SK-N-SH (cell line): ENCODE measurements around the gene E2F4. TPM values are rescaled to one million over a fixed set of nuclear protein-coding genes. Genes with fewer than 3 reads are reported as not detected.

Experiments
- CTCF ChIA-PET: fragments of 300-600, 350-600 bp; formaldehyde crosslinking; extraction: SDS; loops from one replicate; lab custom pipeline; 2021; lab: Yijun Ruan, JAX
- POLR2A ChIA-PET: fragments of 350-600 bp; sonication (Branson Sonifier 250); formaldehyde crosslinking; extraction: SDS; loops from one replicate; lab custom pipeline; 2020; ENCODE audit warnings: antibody characterized with exemption, inconsistent platforms; lab: Yijun Ruan, JAX
- DNase-seq: peaks from one replicate; pipeline ENCODE4 v3.0.0; 2012
- H2AFZ ChIP-seq: fragments of 200-600 bp; sonication (generic); 2 replicates; pipeline ENCODE4 v1.8.1; 2016; ENCODE audit warnings: antibody characterized with exemption, mild to moderate bottlenecking, low read depth
- H3F3A ChIP-seq: fragments of 200-600 bp; sonication (generic); replicated peaks from 2 replicates; pipeline ENCODE3; 2016; ENCODE audit warnings: antibody characterized with exemption, mild to moderate bottlenecking; ENCODE audit not compliant: insufficient read depth
- H3K27ac ChIP-seq, 2 experiments: fragments of 200-500 bp in 1 of 2; fragments of 200-600 bp in 1 of 2; sonication (Bioruptor generic) in 1 of 2; sonication (generic), shearing (Covaris generic) in 1 of 2; 2 replicates each; pipeline versions ENCODE4 v1.5.1 to v1.6.1; 2014 to 2016; ENCODE audit warnings: low read depth in 2 of 2, inconsistent platforms in 1 of 2, low read length in 1 of 2, mild to moderate bottlenecking in 1 of 2, mixed read lengths in 1 of 2
- H3K27me3 ChIP-seq: fragments of 200-600 bp; sonication (generic), shearing (Covaris generic); 2 replicates; pipeline ENCODE4 v1.6.1; 2016; ENCODE audit warnings: mixed run types; ENCODE audit not compliant: insufficient read depth
- H3K36me3 ChIP-seq, 2 experiments: fragments of 200-500 bp in 1 of 2; fragments of 200-600 bp in 1 of 2; sonication (Bioruptor generic) in 1 of 2; sonication (generic) in 1 of 2; replicated peaks in 1 of 2; 2 replicates each; pipeline versions ENCODE3 to v1.5.1; 2014 to 2016; ENCODE audit warnings: low read length in 1 of 2, mild to moderate bottlenecking in 1 of 2; ENCODE audit not compliant: insufficient read depth in 2 of 2, control insufficient read depth in 1 of 2
- H3K4me1 ChIP-seq, 2 experiments: fragments of 200-500 bp in 1 of 2; fragments of 200-600 bp in 1 of 2; sonication (Bioruptor generic) in 1 of 2; sonication (generic), shearing (Covaris generic) in 1 of 2; 2 replicates each; pipeline versions ENCODE4 v1.5.1 to v1.6.1; 2014 to 2016; ENCODE audit warnings: low read depth in 1 of 2, low read length in 1 of 2, mixed run types in 1 of 2; ENCODE audit not compliant: insufficient read depth in 2 of 2, control insufficient read depth in 1 of 2
- H3K4me2 ChIP-seq: fragments of 200-600 bp; sonication (generic), shearing (Covaris generic); 2 replicates; pipeline ENCODE4 v1.6.1; 2017; ENCODE audit warnings: mixed run types
- H3K4me3 ChIP-seq, 2 experiments: fragments of 200-500 bp in 1 of 2; fragments of 200-600 bp in 1 of 2; sonication (Bioruptor generic) in 1 of 2; sonication (generic), shearing (Covaris generic) in 1 of 2; 2 replicates each; pipeline versions ENCODE4 v1.5.1 to v1.8.1; 2014 to 2016; ENCODE audit warnings: low read depth in 2 of 2, inconsistent platforms in 1 of 2, low read length in 1 of 2, mild to moderate bottlenecking in 1 of 2, mixed read lengths in 1 of 2, moderate library complexity in 1 of 2
- H3K79me2 ChIP-seq: fragments of 200-600 bp; sonication (generic); 2 replicates; pipeline ENCODE4 v1.8.1; 2017; ENCODE audit warnings: mild to moderate bottlenecking; ENCODE audit not compliant: insufficient read depth
- H3K9ac ChIP-seq: fragments of 200-600 bp; sonication (generic); 2 replicates; pipeline ENCODE4 v1.6.1; 2017; ENCODE audit warnings: mixed run types
- H3K9me2 ChIP-seq: fragments of 200-600 bp; sonication (generic); 2 replicates; pipeline ENCODE4 v1.6.1; 2017; ENCODE audit warnings: mixed run types
- H3K9me3 ChIP-seq: fragments of 200-600 bp; sonication (generic); 2 replicates; pipeline ENCODE4 v1.6.1; 2017; ENCODE audit warnings: mixed run types, mild to moderate bottlenecking, moderate library complexity
- H4K20me1 ChIP-seq: fragments of 200-600 bp; sonication (generic); 2 replicates; pipeline ENCODE4 v1.6.1; 2017; ENCODE audit warnings: mild to moderate bottlenecking, mixed run types; ENCODE audit not compliant: insufficient read depth
- EZH2phosphoT487 ChIP-seq: fragments of 200-600 bp; sonication (generic); IDR thresholded peaks from 2 replicates; pipeline ENCODE4 v1.6.1; 2017; ENCODE audit warnings: low read depth, mixed run types, mild to moderate bottlenecking, antibody characterized with exemption, moderate library complexity, borderline replicate concordance
- FOXJ3 ChIP-seq: sonication (generic); formaldehyde crosslinking; IDR thresholded peaks from 2 replicates; pipeline ENCODE4 v1.5.1; 2020; ENCODE audit warnings: mild to moderate bottlenecking, missing genetic modification reagents
- FOXM1 ChIP-seq: IDR thresholded peaks from 2 replicates; pipeline ENCODE4 v1.4.0; 2012; ENCODE audit warnings: low read depth, mild to moderate bottlenecking
- GABPA ChIP-seq: IDR thresholded peaks from 2 replicates; pipeline ENCODE4 v1.4.0; 2012; ENCODE audit warnings: low read depth, mild to moderate bottlenecking
- GATA2 ChIP-seq: sonication (generic); formaldehyde crosslinking; IDR thresholded peaks from 2 replicates; pipeline ENCODE4 v1.5.0; 2020; ENCODE audit warnings: mild to moderate bottlenecking, missing genetic modification reagents
- MEF2A ChIP-seq: IDR thresholded peaks from 2 replicates; pipeline ENCODE4 v1.4.0; 2012; ENCODE audit warnings: low read depth, borderline replicate concordance
- NFIC ChIP-seq: IDR thresholded peaks from 2 replicates; pipeline ENCODE4 v1.4.0; 2012; ENCODE audit warnings: borderline replicate concordance
- NRF1 ChIP-seq: IDR thresholded peaks from 2 replicates; pipeline ENCODE4 v1.6.1; 2012; ENCODE audit warnings: low read depth, mild to moderate bottlenecking, low read length
- RCOR1 ChIP-seq: fragments of 150-350 bp; IDR thresholded peaks from 2 replicates; pipeline ENCODE4 v1.6.1; 2017; ENCODE audit warnings: antibody characterized with exemption, low read length
- RXRA ChIP-seq: IDR thresholded peaks from 2 replicates; pipeline ENCODE4 v1.4.0; 2012; ENCODE audit warnings: low read depth, mild to moderate bottlenecking, borderline replicate concordance
- SIN3A ChIP-seq: IDR thresholded peaks from 2 replicates; pipeline ENCODE4 v1.6.1; 2012; ENCODE audit warnings: low read depth, mild to moderate bottlenecking, low read length, moderate library complexity, borderline replicate concordance
- TAF1 ChIP-seq: IDR thresholded peaks from 2 replicates; pipeline ENCODE4 v1.6.1; 2012; ENCODE audit warnings: low read depth, mild to moderate bottlenecking, low read length, moderate library complexity, borderline replicate concordance
- TCF12 ChIP-seq: IDR thresholded peaks from 2 replicates; pipeline ENCODE4 v1.4.0; 2012
- TEAD4 ChIP-seq: IDR thresholded peaks from 2 replicates; pipeline ENCODE4 v1.4.0; 2012; ENCODE audit warnings: mild to moderate bottlenecking, borderline replicate concordance; ENCODE audit not compliant: insufficient read depth
- WGBS: methylation state at CpG from one replicate; pipeline ENCODE4 v1.1.6; 2017; ENCODE audit warnings: low lambda C conversion rate; 5-methylcytosine and 5-hydroxymethylcytosine counted together
- polyA plus RNA-seq, 3 experiments: library from polyadenylated mRNA; depleted of rRNA; stranded (reverse); fragments of >200 nt; gene quantifications; 2 replicates each; pipeline ENCODE4 v1.2.3, GENCODE V29; 2012
- TF ChIP-seq, protein P1 (sequence below): fragments of 200-600 bp; sonication (generic); IDR thresholded peaks from 2 replicates; pipeline ENCODE4 v1.6.1; 2017; ENCODE audit warnings: antibody characterized with exemption, mild to moderate bottlenecking, moderate library complexity
- TF ChIP-seq, protein P2 (sequence below): IDR thresholded peaks from 2 replicates; pipeline ENCODE4 v1.6.1; 2012; ENCODE audit warnings: mild to moderate bottlenecking, low read depth, low read length, moderate library complexity
- TF ChIP-seq, protein P3 (sequence below): fragments of 150-350 bp; IDR thresholded peaks from 2 replicates; pipeline ENCODE4 v1.6.1; 2017; ENCODE audit warnings: antibody characterized with exemption, low read length, low read depth, borderline replicate concordance
- TF ChIP-seq, protein P4 (sequence below): IDR thresholded peaks from 2 replicates; pipeline ENCODE4 v1.4.0; 2012; ENCODE audit warnings: low read depth, borderline replicate concordance

Gene E2F4
- polyA plus RNA-seq, 1 of the 3 experiments (the other 2 are of a cell fraction) = 168 TPM

DNA sequence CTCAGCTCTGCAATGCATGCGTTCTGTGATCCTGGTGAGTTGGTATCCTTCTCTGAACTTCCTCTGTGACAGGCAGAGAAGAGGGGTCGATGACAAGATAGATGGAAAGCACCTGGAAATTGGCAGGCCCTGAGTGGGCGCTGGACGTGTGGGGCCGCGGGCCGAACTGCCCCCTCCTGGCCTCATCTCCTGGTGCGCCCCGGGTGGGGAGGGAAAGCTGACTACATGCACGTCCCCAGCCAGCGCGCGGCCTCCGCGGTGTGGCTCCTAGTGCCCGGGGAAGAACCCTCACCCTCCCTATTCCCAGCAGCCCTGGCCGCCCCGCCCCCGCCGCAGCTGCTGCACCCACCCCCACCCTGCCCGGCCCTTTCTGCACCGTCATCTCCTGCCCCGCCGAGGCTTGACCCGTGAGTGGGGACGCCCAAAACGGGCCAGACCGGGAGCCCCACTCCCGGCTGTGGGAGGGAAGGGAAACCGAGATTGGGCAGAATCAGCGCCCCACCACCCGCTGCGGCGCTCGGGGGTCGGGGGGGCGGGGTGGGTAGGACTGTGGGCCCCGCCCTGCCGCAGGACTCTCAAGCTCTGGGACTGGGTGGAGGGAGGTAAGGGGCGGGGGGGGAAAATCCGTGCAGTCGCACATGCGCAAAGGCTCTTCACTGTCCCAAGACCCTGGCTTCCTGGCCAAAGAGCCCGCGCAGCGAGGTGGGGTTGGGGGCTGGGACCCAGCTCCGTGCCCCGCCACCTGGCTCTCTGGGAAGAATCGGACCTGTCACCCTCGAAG is 21.6 kb upstream of the E2F4 start, which contains the start of gene NOL3 (continued):
- no peak for TF ChIP-seq RCOR1
- TF ChIP-seq SIN3A = peak; percentile 53; the same call in 1 of the 2 replicates
- TF ChIP-seq MEF2A = no peak
- TF ChIP-seq TCF12 = no peak; the same call in 1 of the 2 replicates
- no peak for TF ChIP-seq NFIC
- TF ChIP-seq, protein P1, sequence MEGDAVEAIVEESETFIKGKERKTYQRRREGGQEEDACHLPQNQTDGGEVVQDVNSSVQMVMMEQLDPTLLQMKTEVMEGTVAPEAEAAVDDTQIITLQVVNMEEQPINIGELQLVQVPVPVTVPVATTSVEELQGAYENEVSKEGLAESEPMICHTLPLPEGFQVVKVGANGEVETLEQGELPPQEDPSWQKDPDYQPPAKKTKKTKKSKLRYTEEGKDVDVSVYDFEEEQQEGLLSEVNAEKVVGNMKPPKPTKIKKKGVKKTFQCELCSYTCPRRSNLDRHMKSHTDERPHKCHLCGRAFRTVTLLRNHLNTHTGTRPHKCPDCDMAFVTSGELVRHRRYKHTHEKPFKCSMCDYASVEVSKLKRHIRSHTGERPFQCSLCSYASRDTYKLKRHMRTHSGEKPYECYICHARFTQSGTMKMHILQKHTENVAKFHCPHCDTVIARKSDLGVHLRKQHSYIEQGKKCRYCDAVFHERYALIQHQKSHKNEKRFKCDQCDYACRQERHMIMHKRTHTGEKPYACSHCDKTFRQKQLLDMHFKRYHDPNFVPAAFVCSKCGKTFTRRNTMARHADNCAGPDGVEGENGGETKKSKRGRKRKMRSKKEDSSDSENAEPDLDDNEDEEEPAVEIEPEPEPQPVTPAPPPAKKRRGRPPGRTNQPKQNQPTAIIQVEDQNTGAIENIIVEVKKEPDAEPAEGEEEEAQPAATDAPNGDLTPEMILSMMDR = no peak
- no peak for TF ChIP-seq FOXM1
- TF ChIP-seq NRF1 = peak; percentile 76
- no peak for TF ChIP-seq GABPA
- TF ChIP-seq EZH2phosphoT487 = no peak
- TF ChIP-seq RXRA = no peak
- TF ChIP-seq GATA2 (CRISPR knock-in tag) = no peak

DNA sequence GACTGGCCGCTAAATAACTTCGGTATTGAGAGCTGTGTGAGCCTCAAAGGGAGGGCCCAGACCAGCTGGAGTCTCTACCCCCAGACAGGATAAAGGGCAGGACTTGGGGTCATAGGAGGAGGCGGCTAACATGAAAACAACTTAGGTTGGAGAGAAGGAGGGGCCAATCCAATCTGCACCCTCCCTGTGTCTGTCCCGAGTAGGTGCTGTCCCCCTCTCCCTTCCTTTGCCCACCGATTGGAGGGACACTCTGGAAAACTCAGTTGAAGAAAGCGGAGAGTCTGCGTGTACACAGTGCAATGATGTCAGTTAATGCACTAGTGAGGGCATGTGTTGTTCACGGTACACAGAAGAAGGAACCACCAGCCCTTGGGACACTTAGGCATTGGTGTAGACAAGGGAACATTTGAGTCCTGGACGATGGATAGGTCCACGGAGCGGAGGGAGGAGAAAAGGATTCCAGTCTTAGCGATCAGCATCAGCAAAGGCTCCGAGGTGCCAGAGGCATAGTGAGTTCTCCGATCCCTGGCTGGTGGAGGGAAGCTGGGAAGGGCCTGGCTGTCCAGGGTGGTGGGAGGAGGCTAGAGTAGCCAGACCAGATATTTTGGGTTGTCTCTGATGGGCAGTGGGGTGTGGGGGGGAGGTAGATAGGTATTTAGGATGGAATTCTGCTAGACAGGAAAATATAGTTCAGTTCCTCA is 20.9 kb upstream of the E2F4 start:
- Histone ChIP-seq H3K9me2 (no peaks in the 10 kb centered on the region), H3K9me3 (no peaks in the 10 kb centered on the region), H3F3A (peaks cover 36% of the 10 kb centered on the region), H3K36me3 (peaks cover 6 to 8% of the 10 kb centered on the region in 2 experiments), H2AFZ (peak overlapping the region; percentile 70; the same call in 1 of the 2 replicates), H3K27me3 (no peaks in the 10 kb centered on the region), H3K4me3 (peak overlapping the region; percentile 49 to 64), H4K20me1 (no peaks in the 10 kb centered on the region), H3K4me2 (peak overlapping the region; percentile 98), H3K79me2 (peaks cover 15% of the 10 kb centered on the region; the same call in 1 of the 2 replicates), H3K9ac (peak overlapping the region; percentile 64), H3K27ac (peak overlapping the region; percentile 76 to 94), H3K4me1 (peaks cover 39 to 44% of the 10 kb centered on the region in 2 experiments; a peak in 3 of 4 replicates)
- TF ChIP-seq, protein P2, sequence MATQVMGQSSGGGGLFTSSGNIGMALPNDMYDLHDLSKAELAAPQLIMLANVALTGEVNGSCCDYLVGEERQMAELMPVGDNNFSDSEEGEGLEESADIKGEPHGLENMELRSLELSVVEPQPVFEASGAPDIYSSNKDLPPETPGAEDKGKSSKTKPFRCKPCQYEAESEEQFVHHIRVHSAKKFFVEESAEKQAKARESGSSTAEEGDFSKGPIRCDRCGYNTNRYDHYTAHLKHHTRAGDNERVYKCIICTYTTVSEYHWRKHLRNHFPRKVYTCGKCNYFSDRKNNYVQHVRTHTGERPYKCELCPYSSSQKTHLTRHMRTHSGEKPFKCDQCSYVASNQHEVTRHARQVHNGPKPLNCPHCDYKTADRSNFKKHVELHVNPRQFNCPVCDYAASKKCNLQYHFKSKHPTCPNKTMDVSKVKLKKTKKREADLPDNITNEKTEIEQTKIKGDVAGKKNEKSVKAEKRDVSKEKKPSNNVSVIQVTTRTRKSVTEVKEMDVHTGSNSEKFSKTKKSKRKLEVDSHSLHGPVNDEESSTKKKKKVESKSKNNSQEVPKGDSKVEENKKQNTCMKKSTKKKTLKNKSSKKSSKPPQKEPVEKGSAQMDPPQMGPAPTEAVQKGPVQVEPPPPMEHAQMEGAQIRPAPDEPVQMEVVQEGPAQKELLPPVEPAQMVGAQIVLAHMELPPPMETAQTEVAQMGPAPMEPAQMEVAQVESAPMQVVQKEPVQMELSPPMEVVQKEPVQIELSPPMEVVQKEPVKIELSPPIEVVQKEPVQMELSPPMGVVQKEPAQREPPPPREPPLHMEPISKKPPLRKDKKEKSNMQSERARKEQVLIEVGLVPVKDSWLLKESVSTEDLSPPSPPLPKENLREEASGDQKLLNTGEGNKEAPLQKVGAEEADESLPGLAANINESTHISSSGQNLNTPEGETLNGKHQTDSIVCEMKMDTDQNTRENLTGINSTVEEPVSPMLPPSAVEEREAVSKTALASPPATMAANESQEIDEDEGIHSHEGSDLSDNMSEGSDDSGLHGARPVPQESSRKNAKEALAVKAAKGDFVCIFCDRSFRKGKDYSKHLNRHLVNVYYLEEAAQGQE = no peak
- no peak; the same call in 1 of the 2 replicates for TF ChIP-seq GABPA
- no peak for TF ChIP-seq SIN3A
- TF ChIP-seq, protein P3, sequence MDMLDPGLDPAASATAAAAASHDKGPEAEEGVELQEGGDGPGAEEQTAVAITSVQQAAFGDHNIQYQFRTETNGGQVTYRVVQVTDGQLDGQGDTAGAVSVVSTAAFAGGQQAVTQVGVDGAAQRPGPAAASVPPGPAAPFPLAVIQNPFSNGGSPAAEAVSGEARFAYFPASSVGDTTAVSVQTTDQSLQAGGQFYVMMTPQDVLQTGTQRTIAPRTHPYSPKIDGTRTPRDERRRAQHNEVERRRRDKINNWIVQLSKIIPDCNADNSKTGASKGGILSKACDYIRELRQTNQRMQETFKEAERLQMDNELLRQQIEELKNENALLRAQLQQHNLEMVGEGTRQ = no peak
- TF ChIP-seq, protein P4, sequence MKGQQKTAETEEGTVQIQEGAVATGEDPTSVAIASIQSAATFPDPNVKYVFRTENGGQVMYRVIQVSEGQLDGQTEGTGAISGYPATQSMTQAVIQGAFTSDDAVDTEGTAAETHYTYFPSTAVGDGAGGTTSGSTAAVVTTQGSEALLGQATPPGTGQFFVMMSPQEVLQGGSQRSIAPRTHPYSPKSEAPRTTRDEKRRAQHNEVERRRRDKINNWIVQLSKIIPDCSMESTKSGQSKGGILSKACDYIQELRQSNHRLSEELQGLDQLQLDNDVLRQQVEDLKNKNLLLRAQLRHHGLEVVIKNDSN = no peak
- no peak for TF ChIP-seq TAF1
- no peak for TF ChIP-seq TEAD4
- 0 out of 2 replicates have a peak, but pooled peaks have one; percentile 19 for TF ChIP-seq FOXJ3 (CRISPR knock-in tag)
- ChIA-PET CTCF (interaction anchor here (0.8 to 4.1 kb wide), 9 partner anchors 8 to 270 kb away, joined by 3 to 32 read pairs (median 5); partner anchors contain the start of genes FBXL8, MATCAP1 and TRADD), POLR2A (interaction anchor here (0.9 to 2.6 kb wide), 7 partner anchors 10 to 153 kb away, joined by 3 to 15 read pairs (median 3); partner anchors contain the start of genes ELMO3, FBXL8 and TRADD)
- DNase-seq = no peak
- 53% methylated on average over 14 of the region's 14 CpGs for WGBS
